HCT116 (cell line): ENCODE measurements around the gene TSPEAR. TPM values are rescaled to one million over a fixed set of nuclear protein-coding genes. Genes with fewer than 3 reads are reported as not detected.

Experiments used
- ATAC-seq: fragments of 200-7000 bp; cut with Tn5 transposase; 2 replicates; pipeline ENCODE4 v1.9.1; 2020; ENCODE audit warnings: mild to moderate bottlenecking, moderate library complexity
- BruUV-seq: library from RNA; stranded (reverse); fragments of 400-500 nt; replicated peaks from 2 replicates; lab custom pipeline; 2021; lab: Mats Ljungman, UMichigan
- CTCF ChIA-PET: fragments of 300-600 bp; sonication (Branson Sonifier 250); formaldehyde crosslinking; loops from one replicate; lab custom pipeline; 2021; ENCODE audit warnings: antibody characterized with exemption; lab: Charles Lee
- POLR2A ChIA-PET: fragments of 300-600, 350-600 bp; sonication (Branson Sonifier 250); formaldehyde crosslinking; loops from one replicate; lab custom pipeline; 2021; ENCODE audit warnings: antibody characterized with exemption; lab: Charles Lee
- RAD21 ChIA-PET, 2 experiments: fragments of 300-600 bp; sonication (Branson Sonifier 250); formaldehyde crosslinking; loops; one replicate each; lab custom pipeline; 2023; ENCODE audit warnings: low total read pairs in 2 of 2; ENCODE audit not compliant: uncharacterized antibody in 2 of 2, unreplicated experiment in 2 of 2, low non-redundant PET in 1 of 2; lab: Charles Lee
- DNase-seq: peaks from one replicate; pipeline ENCODE4 v3.0.0-alpha.2; 2010; ENCODE audit warnings: low read depth, low spot score
- H2AFZ ChIP-seq: fragments of 200-600 bp; shearing (Covaris generic), sonication (generic); 2 replicates; pipeline ENCODE4 v1.6.1; 2017; ENCODE audit warnings: low read depth, mixed run types, mixed read lengths, antibody characterized with exemption, low read length; ENCODE audit not compliant: poor library complexity, severe bottlenecking
- H3K27ac ChIP-seq: 2 replicates; pipeline ENCODE4 v1.5.1; 2012; ENCODE audit warnings: low read depth, low read length
- H3K27me3 ChIP-seq: fragments of 200-600 bp; sonication (generic); 2 replicates; pipeline ENCODE4 v1.6.1; 2016; ENCODE audit warnings: mixed run types, low read length, mixed read lengths; ENCODE audit not compliant: insufficient read depth
- H3K36me3 ChIP-seq, 2 experiments: fragments of 200-500 bp in 1 of 2; fragments of 200-600 bp in 1 of 2; sonication (Bioruptor generic) in 1 of 2; sonication (generic) in 1 of 2; 2 replicates each; pipeline versions ENCODE4 v1.5.1 to v1.6.1; 2014 to 2016; ENCODE audit warnings: low read length in 2 of 2, inconsistent platforms in 1 of 2, mixed read lengths in 1 of 2, mixed run types in 1 of 2; ENCODE audit not compliant: insufficient read depth in 2 of 2, control insufficient read depth in 1 of 2
- H3K4me1 ChIP-seq, 2 experiments: fragments of 200-600 bp in 1 of 2; sonication (generic) in 1 of 2; 2 replicates each; pipeline versions ENCODE4 v1.5.1 to v1.6.1; 2012 to 2017; ENCODE audit warnings: low read length in 2 of 2, inconsistent platforms in 1 of 2, mild to moderate bottlenecking in 1 of 2, mixed read lengths in 1 of 2, mixed run types in 1 of 2, moderate library complexity in 1 of 2; ENCODE audit not compliant: insufficient read depth in 2 of 2, control insufficient read depth in 1 of 2
- H3K4me2 ChIP-seq: fragments of 200-600 bp; sonication (generic); 2 replicates; pipeline ENCODE4 v1.6.1; 2017; ENCODE audit warnings: mixed run types, low read length, mixed read lengths
- H3K4me3 ChIP-seq, 2 experiments: fragments of 200-600 bp in 1 of 2; sonication (generic) in 1 of 2; replicated peaks in 1 of 2; 2 replicates each; pipeline ENCODE4 v1.5.1; 2011 to 2016; ENCODE audit warnings: low read length in 2 of 2, control low read depth in 1 of 2, low read depth in 1 of 2, mild to moderate bottlenecking in 1 of 2, mixed read lengths in 1 of 2, mixed run types in 1 of 2
- H3K79me2 ChIP-seq: fragments of 200-600 bp; sonication (generic); 2 replicates; pipeline ENCODE4 v1.6.1; 2017; ENCODE audit warnings: mild to moderate bottlenecking, mixed run types, low read length, moderate library complexity, mixed read lengths; ENCODE audit not compliant: insufficient read depth
- H3K9ac ChIP-seq: fragments of 200-600 bp; sonication (generic); 2 replicates; pipeline ENCODE4 v1.6.1; 2016; ENCODE audit warnings: low read length, mixed read lengths
- H3K9me2 ChIP-seq: fragments of 200-600 bp; sonication (generic), shearing (Covaris generic); 2 replicates; pipeline ENCODE4 v1.6.1; 2017; ENCODE audit warnings: mixed run types, mild to moderate bottlenecking, moderate library complexity; ENCODE audit not compliant: insufficient read depth
- H3K9me3 ChIP-seq, 2 experiments: fragments of 200-500 bp in 1 of 2; fragments of 200-600 bp in 1 of 2; sonication (Bioruptor generic) in 1 of 2; sonication (generic) in 1 of 2; 2 replicates each; pipeline ENCODE4 v1.6.1; 2014 to 2017; ENCODE audit warnings: low read length in 2 of 2, mixed read lengths in 2 of 2, inconsistent platforms in 1 of 2, low read depth in 1 of 2, mild to moderate bottlenecking in 1 of 2, mixed run types in 1 of 2, moderate library complexity in 1 of 2; ENCODE audit not compliant: control insufficient read depth in 1 of 2, insufficient read depth in 1 of 2
- H4K20me1 ChIP-seq: fragments of 200-600 bp; sonication (generic), shearing (Covaris generic); 2 replicates; pipeline ENCODE4 v1.6.1; 2017; ENCODE audit warnings: mixed run types, mild to moderate bottlenecking, moderate library complexity; ENCODE audit not compliant: insufficient read depth
- CTCF ChIP-seq, 3 experiments: fragments of 200-600 bp in 1 of 3; sonication (generic) in 1 of 3; IDR thresholded peaks in 2 of 3; conservative IDR thresholded peaks in 1 of 3; 2 replicates each; pipeline ENCODE4 v1.5.1; 2012 to 2017; ENCODE audit warnings: low read depth in 2 of 3, low read length in 2 of 3, antibody characterized with exemption in 1 of 3, borderline replicate concordance in 1 of 3, control low read depth in 1 of 3, mild to moderate bottlenecking in 1 of 3, mixed read lengths in 1 of 3, mixed run types in 1 of 3, moderate library complexity in 1 of 3; ENCODE audit not compliant: insufficient read depth in 1 of 3
- EGR1 ChIP-seq: IDR thresholded peaks from 2 replicates; pipeline ENCODE4 v1.6.1; 2012; ENCODE audit warnings: low read depth
- ELF1 ChIP-seq: IDR thresholded peaks from 2 replicates; pipeline ENCODE4 v1.6.1; 2012; ENCODE audit warnings: low read depth, borderline replicate concordance
- EZH2 ChIP-seq: fragments of 200-600 bp; sonication (generic); IDR thresholded peaks from 2 replicates; pipeline ENCODE4 v1.6.1; 2017; ENCODE audit warnings: antibody characterized with exemption, mixed run types
- EZH2phosphoT487 ChIP-seq: fragments of 200-600 bp; IDR thresholded peaks from 2 replicates; pipeline ENCODE4 v1.6.1; 2018; ENCODE audit warnings: antibody characterized with exemption, borderline replicate concordance
- FOSL1 ChIP-seq: IDR thresholded peaks from 2 replicates; pipeline ENCODE4 v1.6.1; 2012; ENCODE audit warnings: low read depth
- JUND ChIP-seq: IDR thresholded peaks from 2 replicates; pipeline ENCODE4 v1.6.1; 2012
- POLR2A ChIP-seq: IDR thresholded peaks from 2 replicates; pipeline ENCODE4 v1.7.0; 2011; ENCODE audit warnings: borderline replicate concordance; ENCODE audit not compliant: insufficient read depth, insufficient read length; ENCODE audit errors: extremely low read depth
- RAD21 ChIP-seq: IDR thresholded peaks from 2 replicates; pipeline ENCODE4 v1.6.1; 2012; ENCODE audit warnings: low read depth, mild to moderate bottlenecking
- SP1 ChIP-seq: IDR thresholded peaks from 2 replicates; pipeline ENCODE4 v1.6.1; 2012; ENCODE audit warnings: low read depth
- TCF7L2 ChIP-seq: IDR thresholded peaks from 2 replicates; pipeline ENCODE4 v1.7.0; 2011; ENCODE audit warnings: borderline replicate concordance, inconsistent platforms; ENCODE audit not compliant: insufficient read depth, insufficient read length; ENCODE audit errors: extremely low read depth
- ZFX ChIP-seq: fragments of 450-650 bp; IDR thresholded peaks from 2 replicates; pipeline ENCODE4 v1.6.1; 2017
- ZNF274 ChIP-seq: fragments of 200-500 bp; sonication (Bioruptor generic); IDR thresholded peaks from 2 replicates; pipeline ENCODE4 v1.6.1; 2014; ENCODE audit warnings: mild to moderate bottlenecking, low read depth, low read length, inconsistent platforms
- intact Hi-C: fragments of 100-400 bp; cut with micrococcal nuclease; formaldehyde crosslinking; loops from 2 replicates; pipeline ENCODE4 v1.10.0; 2022
- total RNA-seq: library from RNA; stranded (reverse); gene quantifications from one replicate; pipeline ENCODE4 v1.2.1, GENCODE V29; 2021; ENCODE audit not compliant: unreplicated experiment
- TF ChIP-seq, protein P1 (sequence below): IDR thresholded peaks from 2 replicates; pipeline ENCODE4 v1.6.1; 2012

TSPEAR gene
- total RNA-seq, 1 experiment from 2014 or later = not detected

GRCh38 chr21:44521928-44522752 is 189.2 kb downstream of the TSPEAR start:
- H3K27me3 ChIP-seq = no peaks in the 10 kb centered on the region
- peaks cover 4 to 17% of the 10 kb centered on the region in 2 experiments; a peak in 1 of 4 replicates for H3K9me3 ChIP-seq
- CTCF ChIA-PET = no interaction called here
- intact Hi-C loops = no loop called here
- TF ChIP-seq, protein P1, sequence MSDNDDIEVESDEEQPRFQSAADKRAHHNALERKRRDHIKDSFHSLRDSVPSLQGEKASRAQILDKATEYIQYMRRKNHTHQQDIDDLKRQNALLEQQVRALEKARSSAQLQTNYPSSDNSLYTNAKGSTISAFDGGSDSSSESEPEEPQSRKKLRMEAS = no peak
- TF ChIP-seq SP1 = no peak
- no peak for TF ChIP-seq EZH2
- TF ChIP-seq ELF1 = no peak
- no peak for TF ChIP-seq ZFX
- TF ChIP-seq EGR1 = no peak
- TF ChIP-seq ZNF274 = no peak
- TF ChIP-seq, all 23 proteins: peak for 0
- no peak overlapping the region for H3K4me2 ChIP-seq
- ChIA-PET POLR2A (no interaction called here), RAD21 (no interaction called here)
- H3K9ac ChIP-seq = no peak overlapping the region
- H3K4me1 ChIP-seq = peaks cover 0 to 8% of the 10 kb centered on the region in 2 experiments; a peak in 1 of 4 replicates
- H3K27ac ChIP-seq = no peak overlapping the region
- H3K4me3 ChIP-seq = no peak overlapping the region
- BruUV-seq = no TSS peak
- no peaks in the 10 kb centered on the region for H4K20me1 ChIP-seq
- H2AFZ ChIP-seq = no peak overlapping the region
- no peak for DNase-seq
- H3K36me3 ChIP-seq = no peaks in the 10 kb centered on the region
- peaks cover 12% of the 10 kb centered on the region; the same call in 1 of the 2 replicates for H3K79me2 ChIP-seq
- no peaks in the 10 kb centered on the region for H3K9me2 ChIP-seq
- 0 out of 2 replicates have a peak, but pooled peaks have one; percentile 19 for ATAC-seq

DNA sequence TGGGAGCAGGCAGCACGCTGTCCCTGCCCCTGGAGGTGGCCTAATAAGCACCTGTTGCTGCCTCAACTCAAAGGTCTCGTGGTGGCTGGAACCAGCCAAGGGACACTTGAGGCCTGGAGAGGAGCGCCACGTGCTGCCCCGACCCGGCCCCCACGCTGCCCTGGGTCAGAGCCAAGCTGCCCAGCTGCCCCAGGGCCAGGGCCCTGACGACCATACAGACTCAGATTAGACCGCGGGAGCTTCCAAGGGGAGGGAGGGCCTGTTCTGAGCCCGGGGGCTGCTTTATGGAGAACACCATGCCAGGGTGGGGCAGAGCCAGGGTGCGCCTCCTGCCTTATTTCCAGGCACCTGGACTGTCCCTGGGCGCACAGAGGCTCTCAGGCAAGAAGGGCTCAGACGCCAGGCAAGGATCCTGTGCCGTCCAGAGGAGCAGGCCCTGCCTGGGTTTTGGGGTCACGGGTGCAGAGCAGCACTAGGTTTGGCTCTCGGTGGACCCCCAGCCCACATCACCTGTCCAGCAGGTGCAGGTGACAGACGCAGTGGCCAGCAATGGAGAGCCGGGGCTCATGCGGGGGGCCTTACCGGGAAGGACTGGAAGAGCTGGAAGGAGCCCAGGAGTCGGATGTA is 190.0 kb downstream of the TSPEAR start:
- Histone ChIP-seq H3K36me3 (no peaks in the 10 kb centered on the region), H3K4me2 (no peak overlapping the region), H3K79me2 (peaks cover 12% of the 10 kb centered on the region; the same call in 1 of the 2 replicates), H3K9me2 (no peaks in the 10 kb centered on the region), H3K27ac (no peak overlapping the region), H3K4me1 (peaks cover 3 to 13% of the 10 kb centered on the region in 2 experiments; a peak in 2 of 4 replicates), H3K9ac (no peak overlapping the region), H3K27me3 (no peaks in the 10 kb centered on the region), H4K20me1 (no peaks in the 10 kb centered on the region), H2AFZ (no peak overlapping the region), H3K4me3 (no peak overlapping the region), H3K9me3 (peaks cover 4 to 17% of the 10 kb centered on the region in 2 experiments; a peak in 1 of 4 replicates)
- BruUV-seq = no TSS peak
- POLR2A ChIA-PET = no interaction called here
- ATAC-seq = no peak
- intact Hi-C loops = no loop called here
- TF ChIP-seq RAD21 = no peak
- no peak for TF ChIP-seq EZH2
- TF ChIP-seq POLR2A = no peak
- TF ChIP-seq ELF1 = no peak
- TF ChIP-seq TCF7L2 = no peak
- no peak for TF ChIP-seq FOSL1
- TF ChIP-seq CTCF (IDR thresholded peaks at IDR 0.05 in 2 of 3, conservative IDR thresholded peaks at IDR 0.05 in 1 of 3; ENCODE audit: borderline replicate concordance in 1 of 3, insufficient read depth in 1 of 3, low read depth in 2 of 3, low read length in 2 of 3) = no peak
- no peak for TF ChIP-seq JUND
- no peak for TF ChIP-seq EZH2phosphoT487
- DNase-seq = no peak
- CTCF ChIA-PET = no interaction called here
- RAD21 ChIA-PET = no interaction called here
